ENCODE results near the gene CLEC4C.

CLEC4C gene

DNA sequence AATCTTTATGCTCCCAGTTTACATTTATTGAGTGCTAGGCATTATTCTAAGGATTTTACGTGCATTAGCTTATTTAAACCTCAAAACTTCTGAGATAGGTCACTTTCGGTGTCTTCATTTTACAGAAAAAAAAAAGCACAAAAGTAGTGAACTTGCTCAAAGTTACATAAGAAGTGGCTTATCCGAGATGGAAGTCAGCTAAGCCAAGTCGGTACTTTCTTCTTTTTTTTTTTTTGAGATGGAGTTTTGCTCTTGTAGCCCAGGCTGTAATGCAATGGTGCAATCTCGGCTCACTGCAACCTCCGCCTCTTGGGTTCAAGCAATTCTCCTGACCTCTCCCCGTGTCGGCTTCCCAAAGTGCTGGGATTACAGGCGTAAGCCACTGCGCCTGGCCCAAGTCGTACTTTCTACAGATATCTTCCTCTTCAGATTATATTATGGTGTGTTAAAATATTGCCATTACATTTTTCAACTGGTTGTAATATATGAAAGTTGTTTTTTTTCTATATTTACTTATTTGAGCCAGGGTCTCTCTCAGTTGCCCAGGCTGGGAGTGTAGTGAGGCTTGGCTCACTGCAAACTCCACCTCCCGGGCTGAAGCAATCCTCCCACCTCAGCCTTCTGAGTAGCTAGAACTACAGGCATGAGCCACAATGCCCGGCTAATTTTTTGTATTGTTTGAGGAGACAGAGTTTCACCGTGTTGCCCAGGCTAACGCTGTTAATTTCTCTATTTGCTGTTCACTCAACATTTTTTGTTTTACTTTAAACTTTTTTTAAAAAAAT is 27.0 kb downstream of the CLEC4C start:
- no peak for DNase-seq

DNA sequence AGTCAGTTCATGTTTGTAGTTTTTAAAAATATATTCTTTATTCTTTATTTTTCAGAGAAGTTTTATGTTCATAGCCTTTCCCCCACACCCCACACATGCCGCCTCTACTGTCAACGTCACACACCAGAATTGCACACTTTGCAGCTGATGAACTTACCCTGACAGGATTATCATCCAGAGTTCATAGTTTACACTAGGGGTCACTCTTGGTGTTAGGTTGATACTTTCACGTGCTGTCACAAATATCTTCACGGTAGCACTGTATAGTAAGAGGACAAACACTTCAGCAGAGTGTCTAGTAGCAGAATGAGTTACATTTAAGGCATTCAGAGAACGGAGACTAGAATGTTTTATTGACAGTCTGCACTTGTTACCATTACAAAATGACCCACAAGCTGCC is 30.8 kb downstream of the CLEC4C start:
- DNase-seq = no peak

DNA sequence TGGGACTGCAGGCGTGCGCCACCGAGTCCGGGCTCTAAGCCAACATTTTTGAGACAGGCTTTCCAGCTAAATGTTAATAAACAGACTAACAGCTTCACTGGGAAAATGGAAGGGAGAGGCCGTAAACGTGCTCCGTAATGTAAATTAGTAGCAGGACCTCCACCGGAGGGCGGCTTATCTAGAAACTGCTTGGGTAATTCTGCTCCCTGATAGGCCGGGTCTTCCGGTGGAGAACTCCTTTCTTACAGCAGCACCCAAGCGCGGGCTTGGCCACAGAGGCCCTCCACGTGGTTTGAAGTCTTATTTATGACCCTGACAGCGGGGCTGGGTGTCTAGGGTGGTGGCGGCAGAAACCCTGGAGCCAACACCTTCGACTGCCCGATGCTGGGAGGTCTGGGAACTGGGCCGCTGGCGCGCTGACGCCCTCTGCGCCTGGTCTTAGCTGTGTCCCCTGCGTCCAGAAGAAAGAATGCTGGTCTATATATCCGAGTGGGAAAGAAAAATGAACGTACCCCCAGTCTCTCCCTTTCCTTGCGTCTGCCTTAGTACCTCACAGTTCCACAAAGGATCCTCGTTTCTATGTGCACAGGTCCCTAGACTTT is 34.2 kb downstream of the CLEC4C start:
- no peak for DNase-seq

GRCh38 chr12:7711133-7711532 is 36.0 kb downstream of the CLEC4C start, which contains the start of gene DPPA3:
DPPA3 (plus strand) TSS chr12:7711433; CDS start chr12:7711571, 138 bp downstream.
- no peak for DNase-seq

DNA sequence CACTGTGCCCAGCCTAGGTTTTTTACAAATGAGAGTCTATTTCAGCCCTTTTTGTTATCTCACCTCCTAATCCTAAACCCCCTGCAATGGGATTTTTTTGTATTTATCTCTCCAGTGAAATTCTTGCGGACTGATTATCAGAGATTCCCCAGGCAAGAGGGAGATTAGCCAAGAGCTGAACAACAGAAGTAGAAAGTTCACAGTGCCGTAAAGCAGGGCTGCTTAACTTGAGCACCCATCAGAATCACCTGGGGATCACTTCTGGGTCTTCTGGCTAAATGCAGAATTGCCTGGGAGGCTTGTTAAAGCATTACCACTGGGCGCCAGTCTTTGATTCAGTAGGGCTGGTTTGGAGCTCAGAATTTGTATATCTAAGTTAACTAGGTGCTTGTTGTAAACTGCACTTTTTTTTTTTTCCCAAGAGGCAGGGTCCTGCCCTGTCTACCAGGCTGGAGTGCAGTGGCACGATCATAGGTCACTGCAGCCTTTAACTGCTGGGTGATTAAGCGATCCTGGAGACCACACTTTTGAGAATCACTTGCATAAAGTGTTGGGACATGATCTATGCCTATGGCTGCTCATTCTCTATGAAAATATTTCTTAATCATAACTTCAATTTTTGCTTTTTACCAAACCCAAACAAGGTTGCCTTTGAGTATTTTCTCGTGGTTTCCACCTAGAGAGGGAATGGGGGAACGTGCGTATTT is 37.1 kb downstream of the CLEC4C start:
- DNase-seq = no peak

GRCh38 chr12:7705846-7706245 is 41.3 kb downstream of the CLEC4C start:
- DNase-seq = no peak

GRCh38 chr12:7695566-7696197 is 51.5 kb downstream of the CLEC4C start, which contains the start of gene GDF3:
GDF3 (minus strand) TSS chr12:7695775; CDS start chr12:7695728, 47 bp downstream.
- DNase-seq = no peak

DNA sequence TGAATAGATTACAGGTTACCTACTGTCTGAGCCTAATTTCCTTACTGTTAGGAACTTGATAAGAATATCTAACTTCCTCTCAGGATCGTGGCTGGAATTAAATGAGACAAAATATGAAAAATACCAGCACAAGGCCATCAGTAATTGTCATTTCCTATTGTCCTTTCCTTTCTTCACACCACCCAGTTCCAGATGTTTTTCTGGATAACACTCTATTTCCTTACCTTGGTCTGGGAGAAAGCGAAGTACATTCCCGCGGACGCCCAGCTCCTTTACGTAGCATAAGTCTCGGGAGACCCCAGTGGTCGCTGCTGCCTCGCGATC is 52.0 kb downstream of the CLEC4C start:
- DNase-seq = no peak

- no peak for DNase-seq
These were observed 52.5 kb downstream of the CLEC4C start for GRCh38 chr12:7694556-7695236.

GRCh38 chr12:7693793-7694192 is 53.4 kb downstream of the CLEC4C start:
- no peak for DNase-seq

DNA sequence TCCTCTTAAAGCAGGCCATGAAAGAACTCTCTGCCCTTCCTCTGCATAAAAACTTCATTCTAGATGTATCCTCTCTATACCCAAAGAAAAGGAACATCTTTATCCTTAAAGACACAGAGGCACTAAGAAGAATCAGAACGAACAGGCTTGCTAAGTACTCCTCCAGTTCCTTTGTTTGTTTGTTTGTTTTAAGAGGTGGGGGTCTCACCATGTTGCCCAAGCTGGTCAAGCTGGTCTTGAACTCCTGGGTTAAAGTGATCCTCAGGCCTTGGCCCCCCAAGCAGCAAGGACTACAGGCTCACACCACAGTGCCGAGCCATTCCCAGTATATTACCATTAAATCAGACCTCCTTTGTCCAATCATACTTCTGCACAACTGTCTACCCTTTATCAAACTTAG is 65.6 kb downstream of the CLEC4C start:
- DNase-seq = no peak

All from CD4-positive, alpha-beta T cell treated with Interleukin-6 for 4 hours (primary cell).